RWPE2 (cell line): ENCODE measurements around the gene OR8B8.

Experiments
- ATAC-seq: fragments of 200-7000 bp; cut with Tn5 transposase; 3 replicates; pipeline ENCODE4 v1.9.1; 2021; ENCODE audit warnings: low read depth
- DNase-seq: peaks from one replicate; pipeline ENCODE4 v3.0.0-alpha.2; 2020; ENCODE audit warnings: low spot score
- H3K27ac ChIP-seq: fragments of 450-650 bp; 2 replicates; pipeline ENCODE4 v1.5.1; 2017; ENCODE audit warnings: mild to moderate bottlenecking; ENCODE audit not compliant: poor library complexity, severe bottlenecking
- H3K27me3 ChIP-seq: fragments of 250-450 bp; sonication (Bioruptor Pico); 2 replicates; pipeline ENCODE4 v1.5.1; 2021; ENCODE audit warnings: mild to moderate bottlenecking, moderate library complexity; ENCODE audit not compliant: insufficient read depth, poor library complexity, severe bottlenecking
- H3K36me3 ChIP-seq: fragments of 250-450 bp; sonication (Bioruptor Pico); 2 replicates; pipeline ENCODE4 v1.5.1; 2020; ENCODE audit warnings: low read depth, mild to moderate bottlenecking, moderate library complexity
- H3K4me1 ChIP-seq: fragments of 250-450 bp; sonication (Bioruptor Pico); 2 replicates; pipeline ENCODE4 v1.5.1; 2021; ENCODE audit warnings: mild to moderate bottlenecking, moderate library complexity; ENCODE audit not compliant: insufficient read depth, poor library complexity, severe bottlenecking
- H3K4me3 ChIP-seq: fragments of 250-450 bp; sonication (Bioruptor Pico); 2 replicates; pipeline ENCODE4 v1.5.1; 2021; ENCODE audit warnings: mild to moderate bottlenecking, moderate library complexity; ENCODE audit not compliant: severe bottlenecking
- H3K9me3 ChIP-seq: fragments of 250-450 bp; sonication (Bioruptor Pico); 2 replicates; pipeline ENCODE4 v1.5.1; 2021; ENCODE audit warnings: mild to moderate bottlenecking, moderate library complexity; ENCODE audit not compliant: severe bottlenecking
- CTCF ChIP-seq: fragments of 450-650 bp; IDR thresholded peaks from one replicate; pipeline ENCODE4 v1.5.1; 2017; ENCODE audit warnings: mild to moderate bottlenecking, moderate library complexity; ENCODE audit not compliant: poor library complexity, severe bottlenecking

OR8B8 gene

GRCh38 chr11:124473476-124473875 lies 28.0 kb upstream of the OR8B8 start:
- H3K4me1 ChIP-seq, result no peaks in the 10 kb centered on the region
- H3K27me3 ChIP-seq, result no peaks in the 10 kb centered on the region
- no peaks in the 10 kb centered on the region for H3K9me3 ChIP-seq
- H3K4me3 ChIP-seq, result no peak overlapping the region
- no peak for DNase-seq
- no peak for ATAC-seq
- no peak for TF ChIP-seq CTCF
- H3K36me3 ChIP-seq, result no peaks in the 10 kb centered on the region
- no peak overlapping the region for H3K27ac ChIP-seq

GRCh38 chr11:124470561-124471227 lies 25.2 kb upstream of the OR8B8 start:
- no peak for TF ChIP-seq CTCF
- Histone ChIP-seq H3K36me3 (no peaks in the 10 kb centered on the region), H3K4me1 (no peaks in the 10 kb centered on the region), H3K9me3 (no peaks in the 10 kb centered on the region), H3K27ac (no peak overlapping the region), H3K4me3 (no peak overlapping the region), H3K27me3 (no peaks in the 10 kb centered on the region)
- ATAC-seq (no peak), DNase-seq (no peak)

GRCh38 chr11:124467381-124467927 lies 22.0 kb upstream of the OR8B8 start:
- Histone ChIP-seq H3K27me3 (no peaks in the 10 kb centered on the region), H3K27ac (no peak overlapping the region), H3K9me3 (no peaks in the 10 kb centered on the region), H3K4me3 (no peak overlapping the region), H3K36me3 (no peaks in the 10 kb centered on the region), H3K4me1 (no peaks in the 10 kb centered on the region)
- ATAC-seq (no peak), DNase-seq (no peak)
- no peak for TF ChIP-seq CTCF

GRCh38 chr11:124465368-124465767 lies 19.9 kb upstream of the OR8B8 start:
- no peaks in the 10 kb centered on the region for H3K4me1 ChIP-seq
- TF ChIP-seq CTCF, result no peak
- DNase-seq (no peak), ATAC-seq (no peak)
- no peak overlapping the region for H3K4me3 ChIP-seq
- no peak overlapping the region for H3K27ac ChIP-seq
- no peaks in the 10 kb centered on the region for H3K9me3 ChIP-seq
- no peaks in the 10 kb centered on the region for H3K27me3 ChIP-seq
- no peaks in the 10 kb centered on the region for H3K36me3 ChIP-seq

- Histone ChIP-seq H3K27ac (no peak overlapping the region), H3K36me3 (no peaks in the 10 kb centered on the region), H3K27me3 (no peaks in the 10 kb centered on the region), H3K9me3 (no peaks in the 10 kb centered on the region), H3K4me3 (no peak overlapping the region), H3K4me1 (no peaks in the 10 kb centered on the region)
- DNase-seq (no peak), ATAC-seq (no peak)
- no peak for TF ChIP-seq CTCF
These were observed 18.5 kb upstream of the OR8B8 start for GRCh38 chr11:124463990-124464389.
